GM19395 (cell line): ENCODE data around the gene UBALD2.

Experiments
- ATAC-seq: cut with Tn5 transposase; IDR thresholded peaks from one replicate; pipeline ENCODE4 v1.9.1; 2021; ENCODE audit warnings: mild to moderate bottlenecking, moderate library complexity; ENCODE audit not compliant: unreplicated experiment

The UBALD2 gene

DNA sequence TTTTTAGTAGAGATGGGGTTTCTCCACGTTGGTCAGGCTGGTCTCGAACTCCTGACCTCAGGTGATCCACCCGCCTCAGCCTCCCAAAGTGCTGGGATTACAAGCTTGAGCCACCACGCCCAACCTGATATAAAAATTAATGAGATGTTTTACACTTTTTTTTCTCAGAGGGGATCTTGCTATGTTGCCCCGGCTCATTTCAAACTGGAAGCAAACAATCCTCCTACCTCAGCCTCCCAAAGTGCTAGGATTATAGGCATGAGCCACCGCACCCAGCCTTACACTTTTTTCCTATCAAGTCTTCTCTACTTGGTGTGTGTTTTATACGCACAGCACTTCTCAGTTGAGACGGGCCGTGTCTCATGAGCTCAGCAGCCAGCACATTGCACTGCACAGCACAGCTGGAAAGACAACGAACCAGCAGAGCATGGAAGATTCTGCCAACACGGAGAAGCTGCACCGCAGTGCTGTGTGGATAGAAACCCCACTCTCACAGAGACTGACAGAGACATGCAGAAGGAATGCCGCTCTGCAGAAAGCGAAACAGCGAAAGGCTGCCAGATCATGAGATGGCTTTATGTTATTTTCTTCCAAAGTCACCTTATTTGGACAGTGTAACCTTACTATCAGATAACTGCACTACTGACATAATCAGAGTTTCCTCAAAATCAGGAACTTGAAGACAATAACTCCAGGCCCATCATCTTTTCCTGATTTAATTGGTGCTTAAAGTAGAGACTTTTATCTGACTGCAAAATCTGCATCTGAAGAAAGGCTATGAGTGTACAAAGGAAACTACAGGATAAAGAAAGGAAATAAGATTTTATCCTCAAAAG is 49.5 kb downstream of the UBALD2 start:
- ATAC-seq: no peak

- no peak for ATAC-seq
These were observed 52.4 kb downstream of the UBALD2 start for GRCh38 chr17:76317535-76317934.

- ATAC-seq: no peak
These were observed 53.4 kb downstream of the UBALD2 start for GRCh38 chr17:76318586-76318985.
